HS-27A (cell line): Measurements from ENCODE around the gene KNL1.
"Not testable (repeated sequence)": the region's sequence is repeated elsewhere in the genome, so short reads cannot be mapped to it uniquely, and the experiment has no call there.

Experiments used
- DNase-seq: peaks from one replicate; pipeline ENCODE4 v3.0.0-alpha.2; 2012; ENCODE audit warnings: low read depth, missing footprints

The KNL1 gene

DNA sequence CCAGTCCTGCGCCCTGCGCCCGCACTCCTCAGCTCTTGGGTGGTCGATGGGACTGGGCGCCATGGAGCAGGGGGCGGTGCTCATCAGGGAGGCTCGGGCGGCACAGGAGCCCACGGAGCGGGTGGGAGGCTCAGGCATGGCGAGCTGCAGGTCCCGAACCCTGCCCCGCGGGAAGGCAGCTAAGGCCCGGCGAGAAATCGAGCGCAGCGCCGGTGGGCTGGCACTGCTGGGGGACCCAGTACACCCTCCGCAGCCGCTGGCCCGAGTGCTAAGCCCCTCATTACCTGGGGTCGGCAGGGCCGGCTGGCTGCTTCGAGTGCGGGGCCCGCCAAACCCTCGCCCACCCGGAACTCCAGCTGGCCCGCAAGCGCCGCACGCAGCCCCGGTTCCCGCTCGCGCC lies 82.9 kb downstream of the KNL1 start:
- not testable (repeated sequence) for DNase-seq

DNA sequence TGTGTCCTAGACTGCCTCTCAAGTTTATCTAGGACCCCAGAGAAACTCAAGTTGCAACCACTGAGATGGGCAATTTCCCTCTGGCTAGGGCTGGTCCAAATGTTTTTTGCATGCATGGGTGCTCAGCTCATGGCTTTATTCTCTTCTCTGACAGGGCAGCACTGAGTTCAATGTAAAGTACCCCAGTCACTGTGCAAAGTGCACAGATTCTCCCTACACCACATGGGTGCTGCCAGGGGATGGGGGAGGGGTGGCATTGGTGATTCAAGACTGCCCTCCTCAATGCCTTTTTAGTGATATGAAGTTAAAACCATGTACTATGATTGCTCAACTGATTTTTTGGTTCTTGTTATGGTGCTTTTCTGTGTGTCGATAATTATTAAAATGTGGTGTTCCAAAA lies 86.1 kb downstream of the KNL1 start:
- no peak for DNase-seq

DNA sequence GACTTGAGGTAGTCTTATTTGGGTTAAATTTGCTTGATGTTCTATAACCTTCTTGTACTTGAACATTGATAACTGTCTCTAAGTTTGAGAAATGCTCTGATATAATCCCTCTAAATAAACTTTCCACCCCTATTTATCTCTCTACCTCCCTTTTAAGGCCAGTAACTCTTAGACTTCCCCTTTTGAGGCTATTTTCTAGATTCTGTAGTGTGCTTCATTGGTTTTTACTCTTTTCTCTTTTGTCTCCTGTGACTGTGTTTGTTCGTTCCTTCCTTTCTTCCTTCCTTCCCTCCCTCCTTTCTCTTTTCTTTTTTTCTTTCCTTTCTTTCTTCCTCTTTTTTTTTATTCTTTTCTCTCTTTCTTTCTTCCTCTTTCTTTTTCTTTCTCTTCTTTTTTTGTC lies 86.9 kb downstream of the KNL1 start:
- not testable (repeated sequence) for DNase-seq

DNA sequence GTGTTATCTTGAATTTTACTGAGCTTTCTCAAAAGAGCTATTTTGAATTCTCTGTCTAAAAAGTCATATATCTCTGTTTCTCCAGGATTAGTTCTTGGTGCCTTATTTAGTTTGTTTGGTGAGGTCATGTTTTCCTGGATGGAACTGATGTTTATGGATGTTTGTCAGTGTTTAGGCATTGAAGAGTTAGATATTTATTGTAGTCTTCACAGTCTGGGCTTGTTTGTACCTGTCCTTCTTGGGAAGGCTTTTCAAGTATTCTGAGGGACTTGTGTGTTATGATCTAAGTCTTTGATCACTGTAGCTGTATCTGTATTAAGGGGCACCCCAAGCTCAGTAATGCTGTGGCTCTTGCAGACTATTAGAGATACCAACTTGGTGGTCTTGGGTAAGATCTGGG lies 90.3 kb downstream of the KNL1 start:
- no peak for DNase-seq

DNA sequence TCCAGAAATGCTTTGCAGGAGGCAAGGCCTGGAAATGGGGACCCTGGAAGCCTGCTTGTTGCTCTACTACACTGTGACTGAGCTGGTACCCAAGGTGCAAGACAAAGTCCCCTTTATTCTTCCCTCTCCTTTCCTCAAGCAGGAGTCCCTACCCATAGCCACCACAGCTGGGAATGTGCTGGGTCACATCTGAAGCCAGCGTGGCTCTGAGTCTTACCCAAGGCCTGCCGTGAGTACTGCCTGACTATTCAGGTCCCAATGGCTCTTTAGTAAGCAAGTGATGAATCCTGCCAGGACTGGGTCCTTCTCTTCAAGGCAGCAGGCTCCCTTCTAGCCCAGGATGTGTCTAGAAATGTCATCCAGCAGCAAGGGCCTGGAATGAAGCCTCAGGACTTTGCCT lies 91.3 kb downstream of the KNL1 start:
- no peak for DNase-seq

DNA sequence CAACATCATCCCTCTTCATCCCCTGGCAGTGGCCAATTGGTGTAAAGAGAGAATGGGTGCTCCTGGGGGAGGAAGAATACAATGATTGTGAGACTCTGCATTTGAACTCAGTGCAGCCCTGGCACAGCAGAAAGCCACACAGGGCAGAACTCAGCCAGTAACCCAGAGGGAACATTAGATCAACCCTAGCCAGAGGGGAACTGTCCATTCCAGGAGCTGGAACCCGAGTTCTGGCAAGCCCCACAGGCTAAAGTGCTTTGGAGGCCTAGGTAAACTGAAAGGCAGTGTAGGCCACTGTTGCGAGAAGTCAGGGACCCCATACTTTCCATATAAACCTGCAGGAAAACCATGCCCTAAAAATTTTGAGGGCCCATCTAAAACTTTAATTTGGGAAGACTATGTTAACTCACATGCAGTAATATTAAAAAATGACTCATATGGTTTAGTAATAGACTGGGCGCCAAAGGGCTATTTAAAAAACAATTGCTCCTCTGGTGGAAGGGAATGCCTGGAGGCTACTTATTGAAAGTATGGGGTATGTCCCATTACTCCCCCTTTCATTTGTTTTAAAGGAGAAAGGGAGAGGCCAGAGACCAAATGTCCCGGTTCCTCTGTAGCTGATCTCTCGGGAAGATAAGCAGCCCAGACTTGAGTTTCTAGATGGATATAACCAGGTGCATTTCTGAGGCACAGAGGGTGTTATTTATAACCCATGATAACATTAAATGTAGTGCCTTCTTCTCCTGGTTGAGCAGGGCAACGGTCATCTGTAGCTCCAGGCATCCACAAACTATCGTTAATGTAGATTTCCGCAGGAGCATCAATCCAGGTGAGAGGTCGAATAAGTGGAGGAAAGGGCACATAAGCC lies 95.1 kb downstream of the KNL1 start:
- DNase-seq: no peak

DNA sequence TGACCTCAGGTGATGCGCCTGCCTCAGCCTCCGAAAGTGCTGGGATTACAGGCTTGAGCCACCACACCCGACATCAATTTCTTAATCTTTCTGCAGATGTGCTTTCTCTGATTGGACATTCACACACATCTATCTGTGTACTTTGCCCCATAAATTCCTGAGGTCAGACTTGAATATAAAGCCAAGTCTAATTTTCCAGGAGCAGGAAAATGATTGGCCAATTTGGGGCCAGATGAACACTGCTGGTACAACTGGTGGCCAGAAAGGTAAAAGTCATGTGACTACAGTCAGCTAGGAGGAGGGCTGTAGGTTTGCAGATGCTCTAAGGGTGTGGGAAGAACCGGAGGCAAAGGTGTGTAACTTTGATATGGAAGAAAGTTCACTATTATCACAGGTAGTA lies 97.7 kb downstream of the KNL1 start:
- DNase-seq: no peak

DNA sequence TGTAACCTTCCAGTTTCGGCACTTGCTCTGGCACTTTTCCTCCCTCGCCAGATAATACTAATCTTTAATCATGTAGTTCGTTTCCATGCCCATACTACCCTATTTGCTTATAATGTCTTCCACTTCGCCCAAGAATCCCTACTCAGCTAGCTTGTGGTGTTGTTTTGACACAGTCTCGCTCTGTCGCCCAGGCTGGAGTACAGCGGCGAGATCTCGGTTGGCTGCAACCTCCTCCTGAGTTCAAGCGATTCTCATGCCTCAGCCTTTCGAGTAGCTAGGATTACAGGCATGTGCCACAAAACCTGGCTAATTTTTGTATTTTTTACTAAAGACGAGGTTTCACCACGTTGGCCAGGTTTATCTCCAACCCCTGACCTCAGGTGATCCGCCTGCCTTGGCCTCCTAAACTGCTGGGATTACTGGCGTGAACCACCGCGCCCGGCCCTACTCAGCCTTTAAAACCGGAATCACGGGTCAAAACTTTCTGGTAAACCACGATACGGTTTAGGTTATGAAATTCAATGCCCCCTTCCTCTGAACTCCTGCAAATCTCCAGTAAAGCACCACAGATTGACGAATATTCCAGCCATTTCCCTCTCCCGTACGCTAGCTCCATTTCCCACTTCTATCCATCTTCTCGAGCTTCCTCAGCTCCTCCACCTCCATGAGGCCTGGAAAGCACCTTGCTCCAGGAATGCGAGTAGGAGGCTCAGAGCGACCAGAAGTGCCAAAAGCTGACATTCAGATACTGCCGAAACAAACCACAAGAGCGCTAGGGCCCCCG lies 100.0 kb downstream of the KNL1 start:
- no peak for DNase-seq

DNA sequence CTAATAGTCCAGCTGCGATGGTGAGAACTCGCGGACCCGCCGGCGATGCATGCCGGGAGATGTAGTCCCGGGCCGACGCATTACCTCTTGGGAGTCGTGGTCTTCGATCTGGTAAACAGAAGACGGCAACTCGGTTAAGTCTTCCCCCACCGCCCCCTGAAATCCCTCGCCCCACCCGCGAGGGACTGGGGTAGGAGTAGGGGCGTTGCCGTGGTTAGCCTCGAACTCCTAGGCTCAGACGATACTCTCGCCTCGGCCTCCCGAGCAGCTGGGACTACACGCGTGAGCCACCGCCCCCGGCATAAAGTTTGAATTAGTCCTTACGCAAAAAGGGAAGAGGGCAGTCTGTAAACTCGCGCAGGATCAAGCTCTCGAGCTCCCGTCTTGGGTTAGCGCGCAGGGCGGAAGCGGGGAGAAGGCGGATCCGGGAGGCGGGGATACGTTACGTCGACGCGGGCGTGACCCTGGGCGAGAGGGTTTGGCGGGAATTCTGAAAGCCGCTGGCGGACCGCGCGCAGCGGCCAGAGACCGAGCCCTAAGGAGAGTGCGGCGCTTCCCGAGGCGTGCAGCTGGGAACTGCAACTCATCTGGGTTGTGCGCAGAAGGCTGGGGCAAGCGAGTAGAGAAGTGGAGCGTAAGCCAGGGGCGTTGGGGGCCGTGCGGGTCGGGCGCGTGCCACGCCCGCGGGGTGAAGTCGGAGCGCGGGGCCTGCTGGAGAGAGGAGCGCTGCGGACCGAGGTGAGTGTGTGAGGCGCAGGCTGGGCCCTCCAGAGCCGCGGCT lies 100.8 kb downstream of the KNL1 start, which contains the start of gene RAD51:
TSS of gene RAD51 (plus strand) at position 487 of the 781 bp plus-strand sequence. CDS start 3,585 bp downstream, outside the sequence.
- DNase-seq: peak; percentile 83

DNA sequence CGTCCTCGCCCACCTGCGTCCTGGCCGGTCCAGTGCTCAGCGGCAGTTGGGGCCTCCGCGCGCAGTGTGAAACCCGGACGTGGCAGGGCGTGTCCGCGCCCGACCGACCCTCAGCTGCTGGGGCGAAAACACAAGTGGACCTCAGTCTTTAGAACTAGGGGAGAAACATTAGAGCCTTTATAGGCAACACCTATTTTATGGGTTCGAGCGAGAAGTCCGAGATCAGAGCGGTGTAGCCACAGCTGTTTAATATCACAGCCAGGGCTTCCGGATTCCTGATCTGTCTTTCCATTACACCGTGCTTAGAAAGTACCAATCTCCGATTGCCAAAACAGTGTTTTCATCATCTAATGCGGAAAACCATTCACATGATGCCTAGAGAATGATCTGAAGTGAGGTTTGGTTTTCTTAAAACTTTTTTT lies 101.4 kb downstream of the KNL1 start:
- no peak for DNase-seq

DNA sequence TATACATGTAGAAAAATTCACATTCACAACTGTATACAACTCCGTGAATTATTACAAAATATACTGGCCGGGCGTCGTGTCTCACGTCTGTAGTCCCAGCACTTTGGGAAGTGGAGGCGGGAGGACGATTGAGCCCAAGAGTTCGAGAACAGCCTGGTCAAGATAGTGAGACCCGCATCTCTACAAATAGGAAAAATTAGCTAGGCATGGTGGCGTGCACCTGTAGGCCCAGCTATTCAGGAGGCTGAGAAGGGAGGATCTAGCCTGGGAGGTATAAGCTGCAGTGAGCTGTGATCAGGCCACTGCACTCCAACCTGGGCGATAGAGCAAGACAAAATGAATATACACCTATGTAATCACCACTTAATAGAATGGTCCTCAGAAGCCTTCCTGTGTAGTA lies 102.2 kb downstream of the KNL1 start:
- no peak for DNase-seq

DNA sequence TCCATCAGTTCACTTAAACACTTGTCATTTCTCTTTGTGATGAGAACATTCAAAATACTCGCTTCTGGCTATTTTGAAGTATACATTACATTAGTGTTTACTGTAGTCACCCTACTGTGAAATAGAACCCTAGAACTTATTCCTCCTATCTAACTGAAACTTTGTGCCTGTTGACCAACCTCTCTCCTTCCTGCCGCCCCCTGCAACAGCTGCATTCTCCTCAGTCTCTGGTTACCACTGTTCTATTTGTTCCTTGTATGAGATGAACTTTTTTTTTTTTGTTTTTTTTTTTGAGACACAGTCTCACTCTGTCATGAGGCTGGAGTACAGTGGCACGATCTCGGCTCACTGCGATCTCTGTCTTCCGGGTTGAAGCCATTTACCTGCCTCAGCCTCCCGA lies 103.9 kb downstream of the KNL1 start:
- no peak for DNase-seq

DNA sequence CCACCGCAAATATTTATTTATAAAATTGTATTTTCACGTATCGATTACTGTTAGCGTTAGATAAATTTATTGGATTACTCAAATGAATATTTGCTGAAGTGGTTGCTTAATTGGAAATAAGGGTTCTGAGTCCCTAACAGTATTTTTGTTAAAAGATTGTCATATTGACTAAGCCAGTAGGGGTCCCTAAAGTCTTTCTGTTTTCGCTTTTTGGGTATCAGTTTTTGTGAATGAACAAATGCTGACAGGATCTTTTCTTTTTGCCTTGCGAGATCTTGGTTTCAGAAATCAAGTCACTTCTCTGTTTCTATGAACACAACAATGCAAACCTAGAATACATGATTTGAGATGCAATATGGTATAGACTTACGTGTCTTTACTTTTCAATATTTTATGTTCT lies 108.0 kb downstream of the KNL1 start:
- no peak for DNase-seq

DNA sequence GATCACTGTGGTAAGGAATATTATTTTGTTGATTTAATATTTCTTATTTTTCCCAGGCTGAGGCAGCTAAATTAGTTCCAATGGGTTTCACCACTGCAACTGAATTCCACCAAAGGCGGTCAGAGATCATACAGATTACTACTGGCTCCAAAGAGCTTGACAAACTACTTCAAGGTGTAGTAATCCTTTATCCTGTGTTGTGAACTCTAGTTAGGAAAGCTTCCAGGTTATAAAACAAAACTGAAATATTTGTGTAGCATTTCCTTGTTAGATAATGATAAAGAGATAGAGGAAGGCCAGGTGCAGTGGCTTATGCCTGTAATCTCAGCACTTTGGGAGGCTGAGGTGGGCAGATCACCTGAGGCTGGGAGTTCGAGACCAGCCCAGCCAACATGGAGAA lies 112.1 kb downstream of the KNL1 start:
- no peak for DNase-seq
